DND-41 (cell line): ENCODE results near the gene DNAH8.

Experiments used
- ATAC-seq: fragments of 200-7000 bp; cut with Tn5 transposase; 3 replicates; pipeline ENCODE4 v1.9.1; 2021; ENCODE audit warnings: low read depth; ENCODE audit not compliant: insufficient read depth
- DNase-seq: peaks from one replicate; pipeline ENCODE4 v3.0.0-alpha.2; 2020
- H2AFZ ChIP-seq: 2 replicates; pipeline ENCODE4 v1.6.0; 2012; ENCODE audit warnings: low read depth, low read length
- H3K27ac ChIP-seq: 2 replicates; pipeline ENCODE4 v1.5.1; 2012; ENCODE audit warnings: low read length, inconsistent platforms
- H3K27me3 ChIP-seq: fragments of 200-600 bp; sonication (generic); 2 replicates; pipeline ENCODE4 v1.6.0; 2012; ENCODE audit warnings: low read length, mild to moderate bottlenecking, inconsistent platforms; ENCODE audit not compliant: insufficient read depth, poor library complexity
- H3K36me3 ChIP-seq: 2 replicates; pipeline ENCODE4 v1.5.1; 2012; ENCODE audit warnings: low read length, inconsistent platforms; ENCODE audit not compliant: insufficient read depth
- H3K4me1 ChIP-seq: 2 replicates; pipeline ENCODE4 v1.5.1; 2012; ENCODE audit warnings: mild to moderate bottlenecking, low read length; ENCODE audit not compliant: insufficient read depth
- H3K4me2 ChIP-seq: 2 replicates; pipeline ENCODE4 v1.6.0; 2012; ENCODE audit warnings: mild to moderate bottlenecking, moderate library complexity, low read length, inconsistent platforms; ENCODE audit not compliant: insufficient read depth
- H3K4me3 ChIP-seq, 2 experiments: fragments of 200-600 bp in 1 of 2; shearing (Covaris generic) in 1 of 2; 2 replicates each; pipeline ENCODE4 v1.5.1; 2012 to 2016; ENCODE audit warnings: inconsistent platforms in 2 of 2, low read length in 2 of 2, mild to moderate bottlenecking in 2 of 2, low read depth in 1 of 2, moderate library complexity in 1 of 2
- H3K79me2 ChIP-seq: 2 replicates; pipeline ENCODE4 v1.6.0; 2012; ENCODE audit warnings: low read length, inconsistent platforms; ENCODE audit not compliant: insufficient read depth
- H3K9ac ChIP-seq: 2 replicates; pipeline ENCODE4 v1.6.0; 2012; ENCODE audit warnings: low read depth, mild to moderate bottlenecking, inconsistent platforms, low read length, moderate library complexity
- H3K9me3 ChIP-seq: 2 replicates; pipeline ENCODE4 v1.5.1; 2012; ENCODE audit warnings: low read length, moderate library complexity, mild to moderate bottlenecking, inconsistent platforms; ENCODE audit not compliant: insufficient read depth, severe bottlenecking
- H4K20me1 ChIP-seq: 2 replicates; pipeline ENCODE4 v1.6.0; 2012; ENCODE audit warnings: low read length; ENCODE audit not compliant: insufficient read depth
- EZH2 ChIP-seq: IDR thresholded peaks from 3 replicates; pipeline ENCODE4 v1.6.1; 2012; ENCODE audit warnings: borderline replicate concordance, low read depth, mild to moderate bottlenecking, moderate library complexity, low read length, inconsistent platforms; ENCODE audit not compliant: severe bottlenecking
- TF ChIP-seq, protein P1 (sequence below): IDR thresholded peaks from 2 replicates; pipeline ENCODE4 v1.5.1; 2012; ENCODE audit warnings: borderline replicate concordance, low read length, moderate library complexity, mild to moderate bottlenecking; ENCODE audit not compliant: poor library complexity, severe bottlenecking; ENCODE audit errors: extremely low read depth

The DNAH8 gene

GRCh38 chr6:38938741-38939140, 223.6 kb downstream of the DNAH8 start:
- H2AFZ ChIP-seq: no peak overlapping the region
- H3K4me1 ChIP-seq: no peaks in the 10 kb centered on the region
- no peak overlapping the region for H3K27ac ChIP-seq
- H3K4me3 ChIP-seq: no peak overlapping the region
- TF ChIP-seq, protein P1, sequence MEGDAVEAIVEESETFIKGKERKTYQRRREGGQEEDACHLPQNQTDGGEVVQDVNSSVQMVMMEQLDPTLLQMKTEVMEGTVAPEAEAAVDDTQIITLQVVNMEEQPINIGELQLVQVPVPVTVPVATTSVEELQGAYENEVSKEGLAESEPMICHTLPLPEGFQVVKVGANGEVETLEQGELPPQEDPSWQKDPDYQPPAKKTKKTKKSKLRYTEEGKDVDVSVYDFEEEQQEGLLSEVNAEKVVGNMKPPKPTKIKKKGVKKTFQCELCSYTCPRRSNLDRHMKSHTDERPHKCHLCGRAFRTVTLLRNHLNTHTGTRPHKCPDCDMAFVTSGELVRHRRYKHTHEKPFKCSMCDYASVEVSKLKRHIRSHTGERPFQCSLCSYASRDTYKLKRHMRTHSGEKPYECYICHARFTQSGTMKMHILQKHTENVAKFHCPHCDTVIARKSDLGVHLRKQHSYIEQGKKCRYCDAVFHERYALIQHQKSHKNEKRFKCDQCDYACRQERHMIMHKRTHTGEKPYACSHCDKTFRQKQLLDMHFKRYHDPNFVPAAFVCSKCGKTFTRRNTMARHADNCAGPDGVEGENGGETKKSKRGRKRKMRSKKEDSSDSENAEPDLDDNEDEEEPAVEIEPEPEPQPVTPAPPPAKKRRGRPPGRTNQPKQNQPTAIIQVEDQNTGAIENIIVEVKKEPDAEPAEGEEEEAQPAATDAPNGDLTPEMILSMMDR: no peak
- no peak for TF ChIP-seq EZH2
- no peaks in the 10 kb centered on the region for H4K20me1 ChIP-seq
- no peaks in the 10 kb centered on the region for H3K36me3 ChIP-seq
- H3K4me2 ChIP-seq: no peak overlapping the region
- H3K9ac ChIP-seq: no peak overlapping the region
- DNase-seq (no peak), ATAC-seq (no peak)
- no peaks in the 10 kb centered on the region for H3K79me2 ChIP-seq
- no peaks in the 10 kb centered on the region for H3K9me3 ChIP-seq
- peaks cover 3% of the 10 kb centered on the region for H3K27me3 ChIP-seq

DNA sequence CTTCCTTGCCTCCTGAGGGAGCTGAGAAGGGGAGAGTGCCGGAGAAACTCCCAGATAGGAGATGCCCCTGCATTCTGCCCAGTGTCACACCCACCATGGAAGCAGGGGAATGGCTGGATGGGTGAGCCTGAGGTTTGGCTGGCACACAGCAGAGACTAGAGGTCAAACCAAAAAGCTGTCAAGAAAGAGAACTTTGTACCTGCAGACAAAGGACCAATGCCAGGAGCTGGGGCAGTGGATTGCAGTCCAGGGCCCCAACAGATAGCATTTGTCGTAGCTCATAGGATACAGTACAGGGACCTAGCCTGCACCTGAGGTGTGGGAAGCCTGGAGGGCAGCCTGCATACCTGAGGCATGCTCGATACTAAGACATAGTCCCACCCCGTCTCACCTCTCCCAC, 227.3 kb downstream of the DNAH8 start:
- H3K4me1 ChIP-seq: no peaks in the 10 kb centered on the region
- no peaks in the 10 kb centered on the region for H4K20me1 ChIP-seq
- no peaks in the 10 kb centered on the region for H3K9me3 ChIP-seq
- H3K27me3 ChIP-seq: no peaks in the 10 kb centered on the region
- H3K36me3 ChIP-seq: no peaks in the 10 kb centered on the region
- ATAC-seq (no peak), DNase-seq (no peak)
- H3K9ac ChIP-seq: no peak overlapping the region
- no peak overlapping the region for H3K4me2 ChIP-seq
- no peak overlapping the region for H3K27ac ChIP-seq
- H2AFZ ChIP-seq: no peak overlapping the region
- TF ChIP-seq, protein P1: no peak
- TF ChIP-seq EZH2: no peak
- H3K4me3 ChIP-seq: no peak overlapping the region
- no peaks in the 10 kb centered on the region for H3K79me2 ChIP-seq

GRCh38 chr6:38942965-38943364, 227.9 kb downstream of the DNAH8 start:
- Histone ChIP-seq H4K20me1 (no peaks in the 10 kb centered on the region), H3K27me3 (no peaks in the 10 kb centered on the region), H3K4me2 (no peak overlapping the region), H3K9me3 (no peaks in the 10 kb centered on the region), H3K36me3 (no peaks in the 10 kb centered on the region), H3K9ac (no peak overlapping the region), H3K4me1 (no peaks in the 10 kb centered on the region), H2AFZ (no peak overlapping the region), H3K79me2 (no peaks in the 10 kb centered on the region), H3K4me3 (no peak overlapping the region), H3K27ac (no peak overlapping the region)
- TF ChIP-seq, protein P1: no peak
- TF ChIP-seq EZH2: no peak
- DNase-seq: no peak
- no peak for ATAC-seq

DNA sequence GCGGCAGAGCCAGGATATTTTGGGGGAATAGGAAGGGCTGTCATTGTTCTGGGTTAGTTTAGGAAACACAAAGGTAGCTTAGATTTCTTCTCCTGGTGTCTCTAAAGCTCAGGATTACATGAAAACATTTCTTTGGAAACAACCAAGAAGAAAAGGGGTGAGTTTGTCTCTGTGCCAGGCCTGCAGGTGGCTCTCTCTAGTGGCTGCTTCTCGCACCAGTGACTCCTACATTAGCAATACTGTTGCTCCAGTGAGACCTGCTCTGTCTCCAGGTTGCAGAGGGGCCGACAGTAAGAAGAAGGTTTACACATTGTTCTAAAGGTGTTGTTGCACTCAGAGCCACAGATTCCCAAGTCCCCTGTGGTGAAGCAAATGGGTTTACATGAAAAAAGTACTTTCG, 228.9 kb downstream of the DNAH8 start:
- H2AFZ ChIP-seq: no peak overlapping the region
- H3K36me3 ChIP-seq: no peaks in the 10 kb centered on the region
- H3K4me2 ChIP-seq: no peak overlapping the region
- DNase-seq: no peak
- no peaks in the 10 kb centered on the region for H3K79me2 ChIP-seq
- no peaks in the 10 kb centered on the region for H4K20me1 ChIP-seq
- no peak for ATAC-seq
- H3K4me1 ChIP-seq: no peaks in the 10 kb centered on the region
- H3K9ac ChIP-seq: no peak overlapping the region
- H3K4me3 ChIP-seq: no peak overlapping the region
- H3K27ac ChIP-seq: no peak overlapping the region
- no peak for TF ChIP-seq EZH2
- TF ChIP-seq, protein P1: no peak
- no peaks in the 10 kb centered on the region for H3K27me3 ChIP-seq
- no peaks in the 10 kb centered on the region for H3K9me3 ChIP-seq
